CD4-positive, alpha-beta T cell treated with Interleukin-15 for 1 hour (primary cell): ENCODE results near the gene HGS.

Source experiments
- DNase-seq: peaks from one replicate; pipeline ENCODE4 v3.0.0-alpha.2; 2020

Gene HGS

DNA sequence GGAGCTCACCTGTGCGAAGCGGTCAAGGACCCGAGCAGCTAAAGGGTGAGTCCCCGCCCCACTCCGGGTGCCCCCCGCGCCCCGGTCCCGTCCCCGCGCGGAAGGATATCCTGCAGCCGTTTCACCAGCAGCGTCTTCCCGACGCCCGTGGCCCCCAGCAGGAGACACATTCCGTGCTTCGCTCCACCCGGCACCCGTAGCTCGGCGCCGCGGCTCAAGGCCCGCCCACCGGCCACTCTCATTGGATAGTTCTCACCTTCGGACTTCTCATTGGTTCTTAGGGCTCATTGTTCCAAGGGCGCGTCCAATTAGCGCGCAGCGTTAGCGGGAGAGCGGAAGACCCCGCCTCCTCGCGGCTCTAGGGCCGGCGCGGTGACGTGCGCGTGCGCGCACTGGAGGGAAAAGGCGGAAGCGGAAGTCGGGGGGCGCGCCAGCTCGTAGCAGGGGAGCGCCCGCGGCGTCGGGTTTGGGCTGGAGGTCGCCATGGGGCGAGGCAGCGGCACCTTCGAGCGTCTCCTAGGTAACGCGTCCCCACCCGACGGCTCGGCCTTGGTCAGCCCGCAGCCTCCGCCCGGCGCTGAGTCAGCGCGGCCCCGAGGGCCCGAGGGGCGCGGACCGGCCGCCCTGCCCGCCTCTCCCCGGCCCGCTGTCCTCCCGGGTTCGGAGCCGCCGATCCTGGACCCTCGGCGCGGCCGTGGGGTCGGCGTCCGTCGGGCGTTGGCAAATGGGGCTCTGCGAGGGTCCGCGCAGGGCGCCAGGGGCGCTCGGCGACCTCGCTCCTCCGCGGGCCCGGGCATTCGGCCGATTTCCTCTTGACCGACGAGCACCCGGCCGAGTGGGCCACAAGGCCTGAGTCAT is at the start of gene HGS, which contains the start of gene ARL16:
Gene HGS, plus strand, starts transcription at position 428 of the 858 bp plus-strand sequence. Its CDS starts 56 bp downstream, at position 484.
Gene ARL16, minus strand, starts transcription at position 214 of the 858 bp plus-strand sequence. Its CDS starts 44 bp downstream, at position 170.
- DNase-seq: peak; percentile 97

- no peak for DNase-seq
Observed at GRCh38 chr17:81635431-81635830, 48.4 kb upstream of the HGS start.

DNA sequence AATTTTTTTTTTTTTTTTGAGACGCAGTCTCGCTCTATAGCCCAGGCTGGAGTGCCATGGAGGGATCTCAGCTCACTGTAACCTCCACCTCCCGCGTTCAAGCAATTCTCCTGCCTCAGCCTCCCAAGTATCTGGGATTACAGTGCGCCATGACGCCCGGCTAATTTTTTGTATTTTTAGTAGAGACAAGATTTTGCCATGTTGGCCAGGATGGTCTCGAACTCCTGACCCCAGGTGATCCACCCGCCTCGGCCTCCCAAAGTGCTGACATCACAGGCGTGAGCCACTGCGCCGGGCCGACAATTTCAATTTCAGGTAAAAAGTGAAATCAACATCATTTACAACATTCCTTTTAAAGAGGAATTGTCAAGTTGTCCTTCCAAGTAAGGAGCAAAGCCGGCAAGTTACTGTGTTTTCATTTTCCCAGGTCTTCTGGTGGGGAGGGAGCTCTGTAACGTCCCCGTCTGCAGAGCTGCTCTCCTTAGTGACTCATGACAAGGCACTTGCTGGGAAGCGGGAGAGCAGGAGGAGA is 47.8 kb upstream of the HGS start:
- DNase-seq: no peak

- DNase-seq: peak; percentile 82
Observed at GRCh38 chr17:81636505-81637288, 47.1 kb upstream of the HGS start, which contains the start of the genes NPLOC4 and TSPAN10. Gene NPLOC4, minus strand, starts transcription at chr17:81637112. Its CDS starts 182 bp downstream, at chr17:81636930. Gene TSPAN10, plus strand, starts transcription at chr17:81637196. Its CDS starts 5,217 bp downstream, at chr17:81642413.

GRCh38 chr17:81638683-81639082 is 45.1 kb upstream of the HGS start:
- no peak for DNase-seq

GRCh38 chr17:81640011-81640410 is 43.8 kb upstream of the HGS start:
- DNase-seq: no peak

DNA sequence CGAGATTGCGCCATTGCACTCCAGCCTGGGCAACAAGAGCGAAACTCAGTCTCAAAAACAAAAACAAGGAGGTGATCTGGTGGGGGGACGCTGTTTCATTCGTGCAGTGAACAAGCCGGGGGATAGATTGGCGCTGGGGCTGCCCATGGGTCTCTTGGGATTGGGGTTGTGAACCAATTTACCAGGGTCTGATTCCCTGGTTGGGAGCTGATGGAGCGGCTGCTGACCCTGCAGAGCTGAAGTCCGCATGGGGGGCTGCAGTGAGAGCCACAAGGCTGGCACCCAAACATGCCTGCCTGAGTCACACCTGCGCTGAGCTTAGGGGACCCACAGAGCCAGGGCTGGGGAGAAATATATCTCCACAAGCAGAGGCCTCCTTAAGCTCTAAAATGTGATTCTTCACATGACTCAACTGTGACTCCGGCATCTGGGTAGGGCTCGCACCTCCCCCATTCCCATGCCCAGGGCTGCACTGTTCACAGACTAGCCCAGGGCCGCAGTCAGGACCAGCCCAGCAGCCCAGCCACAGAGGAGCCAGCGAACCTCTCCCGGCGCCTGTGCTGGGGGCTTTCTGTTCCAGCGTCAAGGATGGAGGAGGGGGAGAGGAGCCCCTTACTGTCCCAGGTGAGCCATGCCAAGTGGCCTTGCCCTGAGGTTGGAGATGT is 41.9 kb upstream of the HGS start:
- no peak for DNase-seq

- DNase-seq: no peak
Observed at GRCh38 chr17:81644496-81644895, 39.3 kb upstream of the HGS start.

- no peak for DNase-seq
Observed at GRCh38 chr17:81644976-81645952, 38.5 kb upstream of the HGS start.

GRCh38 chr17:81646869-81647600 is 36.8 kb upstream of the HGS start:
- no peak for DNase-seq

GRCh38 chr17:81647640-81648012 is 36.2 kb upstream of the HGS start:
- no peak for DNase-seq

DNA sequence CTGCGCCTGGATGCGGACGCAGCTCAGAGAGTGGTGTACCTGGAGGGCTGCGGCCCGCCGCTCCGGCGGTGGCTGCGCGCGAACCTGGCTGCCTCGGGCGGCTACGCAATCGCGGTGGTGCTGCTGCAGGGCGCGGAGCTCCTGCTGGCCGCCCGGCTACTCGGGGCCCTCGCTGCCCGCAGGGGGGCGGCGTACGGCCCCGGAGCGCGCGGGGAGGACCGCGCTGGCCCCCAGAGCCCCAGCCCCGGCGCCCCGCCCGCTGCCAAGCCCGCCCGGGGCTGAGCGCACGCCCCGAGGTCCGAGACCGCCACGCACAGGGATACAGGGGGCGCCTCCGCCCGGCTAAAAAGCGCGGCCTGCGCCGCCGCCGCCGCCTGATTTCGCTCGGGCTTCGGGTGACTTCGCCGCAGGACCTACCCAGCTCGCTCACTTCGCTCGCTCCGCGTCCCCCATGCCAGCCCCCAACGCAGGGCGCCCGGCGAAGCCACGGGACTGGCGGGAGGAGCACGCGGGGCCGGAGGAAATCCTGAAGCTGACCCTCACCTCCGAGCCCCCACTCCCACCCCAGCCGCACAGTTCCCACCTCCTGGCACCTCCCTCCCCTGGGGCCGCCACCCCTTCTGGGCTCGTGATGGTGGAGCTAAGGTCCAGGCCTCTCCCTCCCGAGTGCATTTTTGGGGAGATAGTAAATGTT is 35.7 kb upstream of the HGS start:
- DNase-seq: no peak

DNA sequence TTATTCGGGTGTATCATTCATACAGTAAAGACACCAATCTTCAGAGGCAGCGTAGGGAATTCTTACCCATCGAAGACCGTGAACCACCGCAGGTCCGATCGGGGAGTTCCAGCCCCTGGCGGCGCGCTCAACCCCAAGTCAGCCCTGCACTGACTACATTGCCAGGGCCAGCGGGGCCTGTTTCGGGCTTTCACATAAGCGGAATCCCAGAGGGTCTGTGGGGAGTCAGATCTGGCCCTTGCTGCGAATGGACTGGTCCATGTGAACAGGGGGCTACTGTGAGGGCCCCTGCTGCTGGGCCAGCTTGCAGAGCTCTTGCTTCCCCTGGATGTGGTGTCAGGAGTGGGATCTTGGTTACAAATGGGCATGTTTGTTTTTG is 35.1 kb upstream of the HGS start:
- no peak for DNase-seq

GRCh38 chr17:81650951-81651350 is 32.9 kb upstream of the HGS start:
- DNase-seq: no peak

DNA sequence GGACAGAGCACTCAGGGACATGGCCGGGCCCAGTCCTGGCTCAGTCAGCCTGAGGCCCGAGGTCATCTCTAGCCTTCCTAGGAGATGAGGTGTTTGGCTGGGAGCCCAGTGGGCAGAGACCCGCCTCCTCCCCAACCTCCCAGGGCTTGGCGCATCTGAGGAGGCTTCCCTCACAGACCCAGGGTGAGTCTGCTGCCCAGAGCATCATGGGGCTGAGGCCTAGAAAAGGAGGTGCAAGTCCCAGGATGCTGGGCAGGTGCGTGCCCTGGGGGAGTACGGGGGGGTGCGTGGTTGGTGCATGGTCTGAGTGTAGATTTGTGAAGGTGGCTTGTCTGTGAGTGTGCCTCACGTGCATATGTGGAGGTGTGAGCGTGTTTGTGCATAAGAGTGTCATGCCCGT is 32.1 kb upstream of the HGS start:
- DNase-seq: no peak

GRCh38 chr17:81652906-81653771 is 30.7 kb upstream of the HGS start:
- DNase-seq: no peak

GRCh38 chr17:81655378-81656117 is 28.3 kb upstream of the HGS start:
- DNase-seq: no peak

DNA sequence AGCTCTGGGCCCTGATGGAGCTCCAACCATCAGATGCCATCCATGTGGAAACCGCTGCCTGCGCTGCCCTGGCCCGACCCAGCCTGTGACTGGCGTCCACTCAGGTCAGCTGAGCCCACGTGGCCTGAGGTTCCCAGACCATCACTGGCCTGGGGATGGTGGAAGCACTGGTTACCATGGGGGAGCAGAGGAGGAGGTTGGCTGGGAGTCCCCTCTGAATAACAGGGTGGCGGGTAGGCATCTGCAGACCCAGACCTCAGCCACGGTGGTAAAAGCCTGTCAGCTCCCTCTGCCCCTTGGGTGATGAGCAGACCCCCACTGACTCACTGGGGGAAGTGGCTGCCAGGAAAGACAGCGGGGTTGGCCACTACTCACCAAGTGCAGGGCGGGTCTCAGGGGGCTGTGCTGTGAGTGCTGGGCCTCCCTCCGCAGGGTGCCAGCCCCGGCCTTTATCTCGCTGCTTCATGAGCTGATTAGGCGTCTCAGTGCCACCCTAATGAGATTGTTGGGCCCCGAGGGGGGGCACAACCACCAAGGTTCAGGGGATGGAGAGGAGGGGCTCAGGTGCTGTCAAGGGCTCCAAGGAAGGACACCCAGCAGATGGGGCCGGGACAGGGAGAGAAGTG is 27.6 kb upstream of the HGS start, which contains the start of gene PDE6G:
Gene PDE6G, minus strand, starts transcription at position 425 of the 626 bp plus-strand sequence. CDS start 3,237 bp downstream, outside the sequence.
- DNase-seq: no peak
